Measurements from ENCODE around the gene CLIC3. TPM values are rescaled to one million over a fixed set of nuclear protein-coding genes. Genes with fewer than 3 reads are reported as not detected.

CLIC3 gene, protein sequence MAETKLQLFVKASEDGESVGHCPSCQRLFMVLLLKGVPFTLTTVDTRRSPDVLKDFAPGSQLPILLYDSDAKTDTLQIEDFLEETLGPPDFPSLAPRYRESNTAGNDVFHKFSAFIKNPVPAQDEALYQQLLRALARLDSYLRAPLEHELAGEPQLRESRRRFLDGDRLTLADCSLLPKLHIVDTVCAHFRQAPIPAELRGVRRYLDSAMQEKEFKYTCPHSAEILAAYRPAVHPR
- total RNA-seq: 1.5 and 2.5 TPM in 2 replicates

DNA sequence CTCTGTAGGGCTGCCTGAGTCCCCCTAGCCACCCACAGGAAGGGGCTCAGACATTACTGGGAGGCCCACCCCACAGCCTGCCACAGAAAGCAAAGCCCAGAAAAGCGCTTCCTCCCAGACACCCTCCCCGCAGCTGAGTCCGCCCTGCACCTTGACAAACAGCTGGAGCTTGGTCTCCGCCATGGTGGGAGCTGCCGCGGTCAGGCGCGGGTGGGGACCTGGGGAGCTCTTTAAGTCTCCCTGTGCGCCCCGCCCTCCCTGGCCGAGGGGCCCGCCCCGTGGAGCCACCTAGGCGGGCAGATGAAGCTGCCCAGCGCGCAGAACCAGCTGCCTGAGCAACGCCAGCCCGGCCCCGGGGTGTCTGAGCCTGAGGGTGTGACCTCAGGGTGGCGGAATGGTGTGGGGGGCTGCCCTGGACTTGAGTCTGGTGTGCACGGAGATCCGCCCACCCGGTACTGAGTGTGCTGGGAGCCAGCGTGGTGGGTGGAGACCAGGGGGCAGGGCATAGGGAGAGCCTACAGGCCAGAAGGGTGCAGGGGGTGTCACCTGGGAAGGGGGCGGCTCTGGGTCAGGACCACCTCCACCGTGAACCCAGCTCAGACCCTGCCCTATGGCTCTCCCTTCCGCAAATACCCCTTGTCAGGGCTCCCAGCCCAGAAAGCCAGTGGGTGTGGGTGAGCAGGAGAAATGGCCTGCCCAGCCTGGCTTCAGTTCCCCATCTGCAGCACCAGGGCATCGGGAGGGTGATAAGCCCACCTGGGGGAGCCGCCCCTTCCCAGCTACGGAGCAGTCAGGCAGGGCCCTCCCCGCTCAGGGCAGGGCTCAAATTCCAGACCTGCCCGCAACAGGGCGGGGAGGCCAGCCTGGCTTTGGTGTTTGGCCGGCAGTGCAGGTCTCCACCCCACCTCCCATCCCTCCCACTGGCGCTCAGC lies at the start of gene CLIC3:
CLIC3 (minus strand) TSS at position 208 of the 932 bp plus-strand sequence; CDS start at position 183, 25 bp downstream.
- Histone ChIP-seq H3K9me3 (ENCODE audit: low read depth, low read length) (no peaks in the 10 kb centered on the region), H3K4me3 (ENCODE audit: insufficient read depth, low read length) (peak within 1 kb of the TSS; percentile 27), H3K79me2 (ENCODE audit: insufficient read depth, low read length) (peaks cover 10% of the 10 kb centered on the region), H3K36me3 (ENCODE audit: insufficient read depth, low read length) (no peaks in the 10 kb centered on the region), H4K20me1 (ENCODE audit: insufficient read depth, low read length) (peaks cover 2% of the 10 kb centered on the region), H3K27ac (ENCODE audit: low read depth, low read length) (no peak within 1 kb of the TSS), H3K4me2 (ENCODE audit: insufficient read depth, low read length) (peak within 1 kb of the TSS; percentile 64), H3K4me1 (ENCODE audit: insufficient read depth, low read length) (peaks cover 47% of the 10 kb centered on the region), H2AFZ (ENCODE audit: low read length) (no peak within 1 kb of the TSS), H3K27me3 (ENCODE audit: insufficient read depth, low read length) (no peaks in the 10 kb centered on the region)
- TF ChIP-seq, protein P1, sequence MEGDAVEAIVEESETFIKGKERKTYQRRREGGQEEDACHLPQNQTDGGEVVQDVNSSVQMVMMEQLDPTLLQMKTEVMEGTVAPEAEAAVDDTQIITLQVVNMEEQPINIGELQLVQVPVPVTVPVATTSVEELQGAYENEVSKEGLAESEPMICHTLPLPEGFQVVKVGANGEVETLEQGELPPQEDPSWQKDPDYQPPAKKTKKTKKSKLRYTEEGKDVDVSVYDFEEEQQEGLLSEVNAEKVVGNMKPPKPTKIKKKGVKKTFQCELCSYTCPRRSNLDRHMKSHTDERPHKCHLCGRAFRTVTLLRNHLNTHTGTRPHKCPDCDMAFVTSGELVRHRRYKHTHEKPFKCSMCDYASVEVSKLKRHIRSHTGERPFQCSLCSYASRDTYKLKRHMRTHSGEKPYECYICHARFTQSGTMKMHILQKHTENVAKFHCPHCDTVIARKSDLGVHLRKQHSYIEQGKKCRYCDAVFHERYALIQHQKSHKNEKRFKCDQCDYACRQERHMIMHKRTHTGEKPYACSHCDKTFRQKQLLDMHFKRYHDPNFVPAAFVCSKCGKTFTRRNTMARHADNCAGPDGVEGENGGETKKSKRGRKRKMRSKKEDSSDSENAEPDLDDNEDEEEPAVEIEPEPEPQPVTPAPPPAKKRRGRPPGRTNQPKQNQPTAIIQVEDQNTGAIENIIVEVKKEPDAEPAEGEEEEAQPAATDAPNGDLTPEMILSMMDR (IDR thresholded peaks at IDR 0.05; ENCODE audit: extremely low read depth, low read depth, low read length): no peak
- no peak for DNase-seq (ENCODE audit: insufficient read length, low spot score, missing footprints)

DNA sequence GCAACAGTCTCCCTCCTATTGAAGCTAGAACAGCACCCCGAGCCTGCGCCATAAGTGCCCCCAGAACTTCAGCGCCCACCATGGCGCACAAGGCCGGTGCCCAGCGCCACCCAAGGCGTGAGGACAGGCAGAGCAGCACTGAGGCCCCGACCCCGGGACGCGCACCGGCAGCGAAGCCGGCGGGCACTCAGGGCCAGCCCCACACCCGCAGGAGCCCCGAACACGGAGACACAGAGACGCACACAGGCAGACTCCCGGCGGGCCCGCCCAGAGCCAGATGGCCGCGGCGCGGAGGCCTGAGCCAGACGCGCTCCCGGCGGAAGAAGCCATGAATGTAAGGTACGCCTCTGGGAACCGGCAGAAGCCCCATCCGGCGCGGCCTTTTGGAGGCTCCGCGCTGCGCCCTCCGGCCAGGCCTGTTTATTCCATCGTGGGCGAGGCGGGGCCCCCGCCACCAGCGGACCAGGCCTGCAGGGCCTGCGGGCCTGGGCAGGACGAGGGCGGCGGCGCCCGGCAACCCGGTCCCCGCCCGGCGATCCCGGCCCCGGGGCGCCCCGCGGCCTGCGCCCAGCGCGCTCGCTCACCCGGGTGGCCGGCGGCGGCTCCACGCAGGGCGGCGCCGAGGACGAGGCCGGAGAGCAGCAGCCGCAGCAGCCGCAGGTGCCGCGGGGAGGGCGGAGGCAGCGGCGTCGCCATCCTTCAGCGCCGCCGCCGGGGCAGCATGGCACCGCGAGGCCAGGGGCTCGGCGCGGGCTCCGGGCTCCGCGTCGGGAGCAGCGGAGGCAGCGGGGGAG lies 49.1 kb upstream of the CLIC3 start:
- peaks cover 31% of the 10 kb centered on the region for H3K27me3 ChIP-seq (ENCODE audit: insufficient read depth, low read length)
- H4K20me1 ChIP-seq (ENCODE audit: insufficient read depth, low read length): peaks cover 36% of the 10 kb centered on the region
- TF ChIP-seq, protein P1 (IDR thresholded peaks at IDR 0.05; ENCODE audit: extremely low read depth, low read depth, low read length): no peak
- H2AFZ ChIP-seq (ENCODE audit: low read length): peak overlapping the region; percentile 89
- no peak overlapping the region for H3K27ac ChIP-seq (ENCODE audit: low read depth, low read length)
- no peaks in the 10 kb centered on the region for H3K36me3 ChIP-seq (ENCODE audit: insufficient read depth, low read length)
- H3K9me3 ChIP-seq (ENCODE audit: low read depth, low read length): no peaks in the 10 kb centered on the region
- peaks cover 30% of the 10 kb centered on the region for H3K79me2 ChIP-seq (ENCODE audit: insufficient read depth, low read length)
- DNase-seq (ENCODE audit: insufficient read length, low spot score, missing footprints): peak; percentile 98
- peaks cover 15% of the 10 kb centered on the region for H3K4me1 ChIP-seq (ENCODE audit: insufficient read depth, low read length)
- peak overlapping the region; percentile 93 for H3K4me2 ChIP-seq (ENCODE audit: insufficient read depth, low read length)
- peak overlapping the region; percentile 83 for H3K4me3 ChIP-seq (ENCODE audit: insufficient read depth, low read length)

DNA sequence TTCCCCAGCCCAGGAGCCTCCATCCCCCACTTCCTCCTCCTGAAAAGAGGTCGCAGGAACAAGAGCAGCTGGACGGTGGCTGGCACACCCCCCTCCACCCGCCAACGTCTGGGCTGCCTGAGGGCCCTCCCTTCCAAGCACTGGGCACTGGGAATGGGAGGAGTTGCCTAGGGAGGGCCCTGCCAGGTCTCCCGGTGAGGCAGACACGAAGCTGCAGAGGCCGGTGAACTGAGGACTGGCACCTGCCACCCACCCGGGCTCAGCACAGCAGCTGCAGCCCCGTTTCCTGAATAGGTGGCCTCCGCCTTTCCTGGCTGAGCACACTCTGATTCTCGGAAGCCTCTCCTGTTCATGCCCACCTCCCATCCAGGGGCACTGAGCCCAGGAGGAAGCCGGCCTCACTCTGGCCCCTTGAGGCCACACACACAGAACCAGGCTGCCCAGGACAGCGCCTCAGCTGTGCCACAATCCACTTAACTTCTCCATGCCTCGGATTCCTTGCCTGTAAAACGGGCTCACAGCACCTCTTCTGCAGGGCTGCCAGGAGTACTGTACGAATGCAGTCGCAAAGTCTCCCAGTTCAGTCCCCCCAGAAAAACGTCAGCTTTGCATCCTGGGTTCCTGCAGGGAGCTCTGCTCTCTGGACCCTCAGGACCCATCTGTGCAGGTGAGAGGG lies 48.3 kb upstream of the CLIC3 start:
- Histone ChIP-seq H3K36me3 (ENCODE audit: insufficient read depth, low read length) (no peaks in the 10 kb centered on the region), H3K9me3 (ENCODE audit: low read depth, low read length) (no peaks in the 10 kb centered on the region), H3K4me2 (ENCODE audit: insufficient read depth, low read length) (peak overlapping the region; percentile 83), H3K27me3 (ENCODE audit: insufficient read depth, low read length) (peaks cover 23% of the 10 kb centered on the region), H3K4me3 (ENCODE audit: insufficient read depth, low read length) (peak overlapping the region; percentile 83), H4K20me1 (ENCODE audit: insufficient read depth, low read length) (peaks cover 36% of the 10 kb centered on the region), H3K27ac (ENCODE audit: low read depth, low read length) (no peak overlapping the region), H3K4me1 (ENCODE audit: insufficient read depth, low read length) (peaks cover 15% of the 10 kb centered on the region), H3K79me2 (ENCODE audit: insufficient read depth, low read length) (peaks cover 30% of the 10 kb centered on the region), H2AFZ (ENCODE audit: low read length) (no peak overlapping the region)
- TF ChIP-seq, protein P1 (IDR thresholded peaks at IDR 0.05; ENCODE audit: extremely low read depth, low read depth, low read length): no peak
- DNase-seq (ENCODE audit: insufficient read length, low spot score, missing footprints): peak; percentile 97
